Fibroblast of villous mesenchyme (primary cell): ENCODE results near the gene RNF17. TPM values are rescaled to one million over a fixed set of nuclear protein-coding genes. Genes with fewer than 3 reads are reported as not detected.

ENCODE experiments used
- DNase-seq: peaks from one replicate; pipeline ENCODE4 v3.0.0-alpha.2; 2010; ENCODE audit warnings: low read depth
- H3K4me3 ChIP-seq: 2 replicates; pipeline ENCODE4 v1.5.1; 2011; ENCODE audit warnings: low read depth, mild to moderate bottlenecking, low read length
- total RNA-seq: library from RNA; depleted of rRNA; stranded (reverse); fragments of >200 nt; gene quantifications from 2 replicates; pipeline ENCODE4 v1.2.3, GENCODE V29; 2012
- TF ChIP-seq, protein P1 (sequence below): IDR thresholded peaks from 2 replicates; pipeline ENCODE4 v1.5.1; 2012; ENCODE audit warnings: low read depth, mild to moderate bottlenecking, low read length; ENCODE audit not compliant: insufficient read depth

RNF17 gene
- total RNA-seq, 1 donor: 0.86 TPM

DNA sequence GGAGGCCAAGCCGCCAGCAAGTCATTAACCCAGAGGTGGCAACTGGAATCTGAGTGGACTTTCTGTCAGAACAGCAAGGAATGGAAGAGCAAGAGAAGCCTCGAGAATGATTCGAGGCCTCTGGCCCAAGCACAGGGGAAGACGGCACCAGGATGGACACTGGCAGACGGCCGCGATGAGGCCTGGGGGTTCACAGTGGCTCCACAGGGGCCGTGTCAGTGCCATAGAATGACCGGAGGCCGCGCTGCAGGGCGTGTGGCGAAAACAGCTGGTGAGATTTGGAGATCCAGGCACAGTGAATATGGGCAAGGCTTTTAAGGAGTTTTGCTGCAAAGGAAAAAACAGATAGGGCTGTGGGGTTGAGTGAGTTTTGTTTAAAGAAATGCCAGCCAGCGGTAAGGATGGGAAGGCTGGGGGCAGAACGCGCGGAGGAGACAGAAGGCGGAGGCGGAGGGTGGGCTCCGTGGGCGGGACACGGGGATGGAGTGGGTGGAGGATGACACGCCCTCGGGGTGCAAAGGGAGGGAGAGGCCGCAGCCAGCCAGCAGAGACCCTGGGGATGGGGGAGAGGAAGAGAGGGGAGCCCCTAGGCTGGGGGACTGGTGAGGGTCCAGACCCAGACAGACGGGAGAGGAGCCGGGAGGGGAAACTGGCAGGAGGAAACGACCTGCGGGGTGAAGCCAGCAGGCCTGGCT, 130.5 kb downstream of the RNF17 start:
- H3K4me3 ChIP-seq: no peak overlapping the region
- DNase-seq: no peak
- TF ChIP-seq, protein P1, sequence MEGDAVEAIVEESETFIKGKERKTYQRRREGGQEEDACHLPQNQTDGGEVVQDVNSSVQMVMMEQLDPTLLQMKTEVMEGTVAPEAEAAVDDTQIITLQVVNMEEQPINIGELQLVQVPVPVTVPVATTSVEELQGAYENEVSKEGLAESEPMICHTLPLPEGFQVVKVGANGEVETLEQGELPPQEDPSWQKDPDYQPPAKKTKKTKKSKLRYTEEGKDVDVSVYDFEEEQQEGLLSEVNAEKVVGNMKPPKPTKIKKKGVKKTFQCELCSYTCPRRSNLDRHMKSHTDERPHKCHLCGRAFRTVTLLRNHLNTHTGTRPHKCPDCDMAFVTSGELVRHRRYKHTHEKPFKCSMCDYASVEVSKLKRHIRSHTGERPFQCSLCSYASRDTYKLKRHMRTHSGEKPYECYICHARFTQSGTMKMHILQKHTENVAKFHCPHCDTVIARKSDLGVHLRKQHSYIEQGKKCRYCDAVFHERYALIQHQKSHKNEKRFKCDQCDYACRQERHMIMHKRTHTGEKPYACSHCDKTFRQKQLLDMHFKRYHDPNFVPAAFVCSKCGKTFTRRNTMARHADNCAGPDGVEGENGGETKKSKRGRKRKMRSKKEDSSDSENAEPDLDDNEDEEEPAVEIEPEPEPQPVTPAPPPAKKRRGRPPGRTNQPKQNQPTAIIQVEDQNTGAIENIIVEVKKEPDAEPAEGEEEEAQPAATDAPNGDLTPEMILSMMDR: no peak

- TF ChIP-seq, protein P1: no peak
- no peak overlapping the region for H3K4me3 ChIP-seq
- DNase-seq: no peak
Measured at GRCh38 chr13:24894972-24895300, 131.0 kb downstream of the RNF17 start.

DNA sequence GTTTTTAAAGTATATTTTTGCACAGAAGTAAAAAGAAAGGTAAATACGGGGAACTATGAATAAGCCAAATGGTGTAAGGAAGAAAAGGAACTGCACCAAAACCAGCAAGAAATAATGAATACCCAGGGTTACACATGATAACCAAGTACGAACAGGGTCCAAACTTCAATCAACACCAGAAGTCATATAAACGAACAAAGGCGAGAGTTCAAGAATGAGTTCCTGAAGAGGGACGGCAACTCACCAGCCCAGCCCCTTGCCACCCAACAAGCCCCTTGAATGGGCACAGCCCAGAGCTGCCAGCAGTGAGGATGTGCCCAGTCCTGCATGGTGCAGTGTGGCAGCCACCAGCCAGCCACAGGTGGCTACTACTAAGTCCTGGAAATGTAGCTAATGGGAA, 132.1 kb downstream of the RNF17 start:
- TF ChIP-seq, protein P1: no peak
- H3K4me3 ChIP-seq: no peak overlapping the region
- DNase-seq: no peak

- DNase-seq: no peak
- H3K4me3 ChIP-seq: no peak overlapping the region
- TF ChIP-seq, protein P1: no peak
Measured at GRCh38 chr13:24897293-24897692, 133.3 kb downstream of the RNF17 start.

- no peak overlapping the region for H3K4me3 ChIP-seq
- DNase-seq: no peak
- TF ChIP-seq, protein P1: no peak
Measured at GRCh38 chr13:24899601-24900000, 135.6 kb downstream of the RNF17 start.

DNA sequence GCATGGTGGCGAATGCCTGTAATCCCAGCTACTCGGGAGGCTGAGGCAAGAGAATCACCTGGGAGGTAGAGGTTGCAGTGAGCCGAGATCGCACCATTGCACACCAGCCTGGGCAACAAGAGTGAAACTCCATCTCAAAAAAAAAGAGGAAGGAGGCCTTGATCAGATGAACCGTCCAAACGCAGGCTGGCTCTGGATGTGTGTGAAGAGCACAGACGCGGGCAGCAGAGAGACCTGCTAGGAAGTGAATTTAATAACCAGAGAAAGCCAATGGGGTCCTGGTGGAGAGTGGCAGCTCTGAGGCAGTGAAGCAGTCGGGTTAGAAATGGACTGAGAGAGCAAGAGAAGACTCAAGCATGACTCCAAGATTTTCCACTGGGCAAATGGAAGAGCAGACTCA, 136.5 kb downstream of the RNF17 start:
- DNase-seq: no peak
- H3K4me3 ChIP-seq: no peak overlapping the region
- TF ChIP-seq, protein P1: no peak

DNA sequence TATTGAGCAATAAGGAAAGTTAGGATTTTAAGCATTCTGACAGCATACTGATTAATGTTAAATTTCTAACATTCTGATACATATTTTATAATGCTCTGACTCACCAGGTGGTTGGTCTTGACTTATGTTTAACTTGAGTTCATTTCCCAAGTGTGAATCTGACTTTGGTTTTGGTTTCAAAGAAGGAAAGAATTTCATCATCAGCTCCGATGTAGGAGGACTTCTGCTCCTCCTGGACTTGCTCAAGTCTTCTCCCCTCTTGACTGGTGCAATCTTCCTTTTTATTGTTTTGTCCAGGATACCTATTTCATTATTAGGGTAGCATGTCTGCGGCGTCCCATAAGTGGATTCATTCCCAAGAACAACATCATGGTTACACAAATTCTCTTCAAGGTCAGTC, 141.3 kb downstream of the RNF17 start:
- no peak overlapping the region for H3K4me3 ChIP-seq
- DNase-seq: peak; percentile 69
- TF ChIP-seq, protein P1: no peak
